ENCODE measurements around the gene TMEM89. TPM values are rescaled to one million over a fixed set of nuclear protein-coding genes. Genes with fewer than 3 reads are reported as not detected.

Gene TMEM89
- total and polyA plus RNA-seq, 2 experiments from 2014 or later = not detected

- Histone ChIP-seq H3F3A (replicated peaks; ENCODE audit: low read depth) (peaks cover 5% of the 10 kb centered on the region; the same call in 1 of the 2 replicates), H3K27ac (ENCODE audit: low read depth) (no peak overlapping the region), H3K36me3 (ENCODE audit: insufficient read depth) (peaks cover 11% of the 10 kb centered on the region; the same call in 1 of the 2 replicates), H3K9me2 (ENCODE audit: insufficient read depth) (no peaks in the 10 kb centered on the region), H2AFZ (no peak overlapping the region), H3K4me2 (no peak overlapping the region), H4K20me1 (replicated peaks; ENCODE audit: insufficient read depth) (peaks cover 5% of the 10 kb centered on the region), H3K27me3 (ENCODE audit: insufficient read depth) (no peaks in the 10 kb centered on the region), H3K4me3 (no peak overlapping the region), H3K79me2 (replicated peaks; ENCODE audit: insufficient read depth) (no peaks in the 10 kb centered on the region), H3K4me1 (ENCODE audit: insufficient read depth) (0 out of 2 replicates have a peak, but pooled peaks cover 3% of the 10 kb centered on the region)
- H3K4me3 Mint-ChIP-seq = no peak overlapping the region
- H3K27ac Mint-ChIP-seq = no peak overlapping the region
- no peak for DNase-seq (ENCODE audit: low spot score)
- peaks cover 10% of the 10 kb centered on the region for H3K27me3 Mint-ChIP-seq (ENCODE audit: insufficient read depth, low read depth, poor library complexity)
- no peaks in the 10 kb centered on the region for H3K9me3 Mint-ChIP-seq
- peaks cover 69% of the 10 kb centered on the region for H3K36me3 Mint-ChIP-seq (ENCODE audit: low read depth)
- TF ChIP-seq ZNF331 (CRISPR knock-in tag; IDR thresholded peaks at IDR 0.05; ENCODE audit: low read depth) (no peak), CTCF (conservative IDR thresholded peaks at IDR 0.05; ENCODE audit: low read depth in 2 of 2) (no peak), CREB1 (CRISPR knock-in tag; IDR thresholded peaks at IDR 0.05; ENCODE audit: low read depth) (no peak), REST (IDR thresholded peaks at IDR 0.05; ENCODE audit: unreplicated experiment) (no peak), ETS1 (IDR thresholded peaks at IDR 0.05) (no peak), JUNB (IDR thresholded peaks at IDR 0.05; ENCODE audit: unreplicated experiment) (no peak), STAT1 (IDR thresholded peaks at IDR 0.05; ENCODE audit: unreplicated experiment) (no peak), ZNF462 (CRISPR knock-in tag; IDR thresholded peaks at IDR 0.05) (no peak), ZNF114 (CRISPR knock-in tag; IDR thresholded peaks at IDR 0.05) (no peak), EZH2phosphoT487 (IDR thresholded peaks at IDR 0.05; ENCODE audit: unreplicated experiment) (no peak), POLR2AphosphoS5 (IDR thresholded peaks at IDR 0.05; ENCODE audit: low read depth) (no peak), NANOG (IDR thresholded peaks at IDR 0.05; ENCODE audit: borderline replicate concordance) (no peak), EZH2 (IDR thresholded peaks at IDR 0.05; ENCODE audit: low read depth, unreplicated experiment) (no peak)
- ATAC-seq = no peak
- H3K4me1 Mint-ChIP-seq = peaks cover 15% of the 10 kb centered on the region; the same call in 2 of the 3 replicates
Measured at GRCh38 chr3:48628277-48629017, 6.9 kb upstream of the TMEM89 start.

Measured in GM23338 (cell line).